SJCRH30 (cell line): ENCODE measurements around the gene TMEM43. TPM values are rescaled to one million over a fixed set of nuclear protein-coding genes. Genes with fewer than 3 reads are reported as not detected.

Experiments used
- DNase-seq, 2 experiments: peaks; one replicate each; pipeline ENCODE4 v3.0.0-alpha.2; 2015 to 2020
- H3K27ac ChIP-seq: fragments of 250-450 bp; sonication (Bioruptor Pico); 2 replicates; pipeline ENCODE4 v1.5.1; 2020; ENCODE audit warnings: mild to moderate bottlenecking, moderate library complexity
- H3K27me3 ChIP-seq: fragments of 250-450 bp; sonication (Bioruptor Pico); 2 replicates; pipeline ENCODE4 v1.5.1; 2020; ENCODE audit warnings: mild to moderate bottlenecking, moderate library complexity
- H3K36me3 ChIP-seq: fragments of 250-450 bp; sonication (Bioruptor Pico); 2 replicates; pipeline ENCODE4 v1.5.1; 2020; ENCODE audit warnings: mild to moderate bottlenecking, moderate library complexity
- H3K4me1 ChIP-seq: fragments of 250-450 bp; sonication (Bioruptor Pico); 2 replicates; pipeline ENCODE4 v1.5.1; 2020; ENCODE audit warnings: mild to moderate bottlenecking, moderate library complexity
- H3K4me3 ChIP-seq: fragments of 250-450 bp; sonication (Bioruptor Pico); 2 replicates; pipeline ENCODE4 v1.5.1; 2020; ENCODE audit warnings: mild to moderate bottlenecking, moderate library complexity
- H3K9me3 ChIP-seq: fragments of 250-450 bp; sonication (Bioruptor Pico); replicated peaks from 2 replicates; pipeline ENCODE4 v1.5.1; 2020; ENCODE audit warnings: mild to moderate bottlenecking, moderate library complexity
- total RNA-seq: library from RNA; depleted of rRNA; stranded (reverse); fragments of >200 nt; shearing (Covaris generic); gene quantifications from 2 replicates; pipeline ENCODE4 v1.2.3, GENCODE V29; 2014; rRNA removed

TMEM43 gene
- total RNA-seq, 1 experiment from 2014 or later, result 68.7 TPM

DNA sequence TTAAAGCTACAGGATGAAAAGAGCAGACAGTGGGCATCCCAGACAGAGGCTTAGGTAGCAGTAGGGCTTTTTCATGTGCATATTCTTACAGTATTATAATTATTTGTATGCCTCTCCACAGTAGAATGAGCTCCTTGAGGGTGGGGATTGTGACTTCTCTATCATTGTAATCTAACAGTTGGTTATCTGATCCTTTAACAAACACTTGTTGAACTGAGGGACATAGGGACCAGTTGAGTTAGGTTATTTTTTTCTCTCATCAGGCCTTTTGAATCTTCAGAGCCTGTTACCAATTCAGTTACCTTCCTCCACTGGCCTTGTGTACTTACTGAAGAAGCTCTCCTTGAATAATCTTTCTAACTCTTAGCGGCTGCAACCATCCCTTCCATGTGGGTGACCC is 54.9 kb downstream of the TMEM43 start:
- peaks cover 27% of the 10 kb centered on the region for H3K36me3 ChIP-seq
- no peaks in the 10 kb centered on the region for H3K9me3 ChIP-seq
- no peaks in the 10 kb centered on the region for H3K27me3 ChIP-seq
- peak overlapping the region; percentile 69; the same call in 1 of the 2 replicates for H3K4me3 ChIP-seq
- H3K27ac ChIP-seq, result no peak overlapping the region
- H3K4me1 ChIP-seq, result no peaks in the 10 kb centered on the region
- DNase-seq, result no peak

DNA sequence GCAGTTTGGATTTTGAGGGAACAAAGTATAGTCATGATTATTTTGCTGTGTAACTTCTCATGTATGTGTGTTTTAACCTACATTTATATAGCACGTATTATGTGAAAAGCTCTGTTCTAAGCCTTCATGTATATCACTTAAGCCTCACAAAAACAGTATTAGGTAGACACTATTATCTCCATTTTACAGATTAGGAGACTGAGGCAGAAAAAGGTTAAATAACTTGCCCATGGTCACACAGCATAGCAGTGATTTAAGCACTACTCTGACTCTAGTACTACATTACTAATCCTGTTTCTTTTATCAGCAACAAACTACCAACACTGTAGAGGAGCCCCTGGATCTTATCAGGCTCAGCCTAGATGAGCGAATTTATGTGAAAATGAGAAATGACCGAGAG is 56.4 kb downstream of the TMEM43 start:
- DNase-seq, result no peak
- Histone ChIP-seq H3K9me3 (no peaks in the 10 kb centered on the region), H3K27ac (no peak overlapping the region), H3K4me3 (no peak overlapping the region), H3K4me1 (no peaks in the 10 kb centered on the region), H3K36me3 (peaks cover 38% of the 10 kb centered on the region), H3K27me3 (no peaks in the 10 kb centered on the region)

DNA sequence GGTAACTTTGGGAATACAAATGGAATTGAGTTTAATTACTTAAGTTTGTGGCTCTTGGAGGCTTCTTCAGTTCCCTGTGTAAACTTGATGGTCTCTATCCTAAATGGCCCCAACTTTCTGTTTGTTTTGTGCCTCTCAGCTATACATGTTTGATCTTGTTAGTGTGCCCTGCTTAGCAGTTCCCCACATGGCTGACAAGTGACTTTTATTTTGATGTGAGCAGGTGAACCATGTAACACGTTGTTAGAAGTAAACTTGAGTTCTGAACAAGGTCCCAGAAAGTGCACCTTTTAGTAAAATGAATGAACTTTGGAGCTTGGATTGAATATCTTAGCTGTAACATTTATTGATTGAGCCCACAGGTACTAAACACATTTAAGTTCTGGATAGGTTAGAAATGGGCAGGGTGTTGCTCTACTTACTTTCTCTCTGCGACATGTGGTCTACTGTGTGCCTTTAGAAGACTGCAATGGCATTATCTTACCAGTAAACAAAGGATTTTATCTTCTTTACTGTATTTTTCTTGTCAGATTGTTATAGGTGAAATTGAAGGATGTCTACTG is 58.2 kb downstream of the TMEM43 start:
- Histone ChIP-seq H3K27me3 (no peaks in the 10 kb centered on the region), H3K36me3 (peaks cover 45% of the 10 kb centered on the region), H3K4me1 (no peaks in the 10 kb centered on the region), H3K9me3 (no peaks in the 10 kb centered on the region), H3K27ac (no peak overlapping the region), H3K4me3 (no peak overlapping the region)
- no peak for DNase-seq

DNA sequence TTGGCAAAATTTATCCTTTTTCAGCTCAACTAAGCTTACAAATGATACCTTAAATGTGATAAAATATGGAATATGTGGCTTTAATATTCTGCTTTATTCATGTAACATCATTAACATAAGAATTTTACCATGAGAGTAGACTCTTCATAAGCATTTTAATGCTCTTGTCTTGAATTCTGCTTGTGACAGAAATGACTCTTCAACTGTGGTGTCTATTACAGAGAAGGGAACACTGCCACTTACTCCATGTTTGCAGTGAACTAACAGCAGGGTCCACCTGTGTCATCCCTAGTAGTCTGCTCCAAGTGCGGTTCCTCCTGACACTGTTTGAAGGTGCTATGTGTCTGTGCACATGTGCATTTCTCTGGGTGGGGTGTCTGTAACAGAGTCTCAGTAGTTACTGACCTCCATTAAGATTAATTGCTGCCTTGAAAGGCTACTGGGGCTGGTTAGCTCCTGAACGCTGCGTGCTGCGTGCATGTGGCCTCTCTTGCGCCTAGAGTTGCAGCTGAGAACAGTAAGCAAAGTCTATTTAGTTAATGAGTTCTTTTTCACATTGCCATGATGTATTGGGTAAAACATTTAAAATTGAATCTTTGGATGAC is 62.1 kb downstream of the TMEM43 start:
- peaks cover 45% of the 10 kb centered on the region for H3K36me3 ChIP-seq
- no peaks in the 10 kb centered on the region for H3K9me3 ChIP-seq

DNA sequence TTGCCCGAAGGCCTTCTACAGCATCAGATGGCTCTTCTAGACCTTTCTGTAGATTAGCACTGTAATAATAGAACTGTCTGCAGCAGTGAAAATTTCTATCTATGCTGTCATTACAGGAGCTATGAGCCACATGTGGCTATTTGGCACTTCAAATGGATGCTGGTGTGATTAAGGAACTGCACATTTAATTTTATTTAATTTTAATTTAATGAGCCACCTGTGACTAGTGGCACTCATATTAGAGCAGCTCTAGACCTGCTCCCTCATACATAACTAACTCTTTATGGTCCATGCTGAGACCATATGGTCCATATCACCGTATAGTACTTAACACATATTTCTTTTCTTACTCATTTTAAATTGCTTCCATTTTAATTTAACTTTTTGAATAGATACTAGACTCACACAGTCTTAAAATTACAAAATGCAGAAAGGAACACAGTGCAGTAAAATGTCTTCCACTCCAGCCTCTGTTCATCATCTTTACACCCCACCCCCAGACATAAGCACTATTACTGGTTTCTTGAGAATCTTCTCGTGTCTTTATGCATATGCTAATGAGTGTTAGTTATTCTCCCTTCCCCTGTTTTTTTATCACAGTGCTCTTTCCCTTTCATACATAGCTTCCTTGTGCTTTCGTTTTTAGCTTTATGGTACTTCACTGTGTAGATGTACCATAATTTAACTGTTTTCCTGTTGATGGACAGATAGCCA is 63.3 kb downstream of the TMEM43 start:
- Histone ChIP-seq H3K36me3 (peaks cover 35% of the 10 kb centered on the region), H3K4me3 (no peak overlapping the region), H3K27me3 (no peaks in the 10 kb centered on the region), H3K4me1 (no peaks in the 10 kb centered on the region), H3K9me3 (no peaks in the 10 kb centered on the region), H3K27ac (no peak overlapping the region)
- DNase-seq, result no peak

More for the DNA sequence above, 62.1 kb downstream of the TMEM43 start:
- DNase-seq, result no peak
- Histone ChIP-seq H3K4me1 (no peaks in the 10 kb centered on the region), H3K4me3 (no peak overlapping the region), H3K27me3 (no peaks in the 10 kb centered on the region), H3K27ac (no peak overlapping the region)

Other genes starting within 250 kb of the TMEM43 start
- gene WNT7A, start 245.0 kb upstream of the TMEM43 start, total RNA-seq, result not detected in 2 replicates
- 22.5 and 27.0 TPM in 2 replicates for gene CHCHD4, start 182 bp upstream of the TMEM43 start, total RNA-seq
- gene XPC, start 53.5 kb downstream of the TMEM43 start, total RNA-seq, result 16.3 and 21.0 TPM in 2 replicates
- gene LSM3, start 53.8 kb downstream of the TMEM43 start, total RNA-seq, result 26.9 and 27.5 TPM in 2 replicates